ENCODE results near the gene TAS2R5.
"Not testable (repeated sequence)": the region's sequence is repeated elsewhere in the genome, so short reads cannot be mapped to it uniquely, and the experiment has no call there.

Gene TAS2R5

GRCh38 chr7:141763797-141764196 lies 26.2 kb upstream of the TAS2R5 start, which contains the start of gene TAS2R3:
Gene TAS2R3, plus strand, starts transcription at chr7:141764097. Its CDS starts 62 bp downstream, at chr7:141764159.
- DNase-seq (ENCODE audit: low read depth): no peak
- in situ Hi-C loops (cut with HindIII; ENCODE audit: low sequenced_read_pairs): no loop called here
- TF ChIP-seq CTCF (IDR thresholded peaks at IDR 0.05; ENCODE audit: low read depth, low read length, missing control alignments): no peak
- no peak within 1 kb of the TSS for H3K4me3 ChIP-seq (ENCODE audit: low read depth, low read length)

GRCh38 chr7:141770083-141770583 lies 19.9 kb upstream of the TAS2R5 start:
- in situ Hi-C loops (cut with HindIII; ENCODE audit: low sequenced_read_pairs); DNase-seq (ENCODE audit: low read depth); H3K4me3 ChIP-seq (ENCODE audit: low read depth, low read length): not testable (repeated sequence)

GRCh38 chr7:141776374-141776773 lies 13.6 kb upstream of the TAS2R5 start, which contains the start of gene TAS2R4:
Gene TAS2R4, plus strand, starts transcription at chr7:141776674. Its CDS starts 1,815 bp downstream, at chr7:141778489.
- in situ Hi-C loops (cut with HindIII; ENCODE audit: low sequenced_read_pairs): no loop called here
- no peak for DNase-seq (ENCODE audit: low read depth)
- TF ChIP-seq CTCF (IDR thresholded peaks at IDR 0.05; ENCODE audit: low read depth, low read length, missing control alignments): no peak
- no peak within 1 kb of the TSS for H3K4me3 ChIP-seq (ENCODE audit: low read depth, low read length)

GRCh38 chr7:141785706-141786552 lies 4.1 kb upstream of the TAS2R5 start:
- DNase-seq (ENCODE audit: low read depth): peak; percentile 33
- in situ Hi-C loops (cut with HindIII; ENCODE audit: low sequenced_read_pairs): no loop called here
- TF ChIP-seq CTCF (IDR thresholded peaks at IDR 0.05; ENCODE audit: low read depth, low read length, missing control alignments): peak; percentile 84
- no peak overlapping the region for H3K4me3 ChIP-seq (ENCODE audit: low read depth, low read length)

GRCh38 chr7:141788296-141788695 lies 1.7 kb upstream of the TAS2R5 start:
- no peak for DNase-seq (ENCODE audit: low read depth)
- no peak overlapping the region for H3K4me3 ChIP-seq (ENCODE audit: low read depth, low read length)
- in situ Hi-C loops (cut with HindIII; ENCODE audit: low sequenced_read_pairs): no loop called here
- TF ChIP-seq CTCF (IDR thresholded peaks at IDR 0.05; ENCODE audit: low read depth, low read length, missing control alignments): no peak

- no peak for DNase-seq (ENCODE audit: low read depth)
- no peak for TF ChIP-seq CTCF (IDR thresholded peaks at IDR 0.05; ENCODE audit: low read depth, low read length, missing control alignments)
- in situ Hi-C loops (cut with HindIII; ENCODE audit: low sequenced_read_pairs): no loop called here
- no peak overlapping the region for H3K4me3 ChIP-seq (ENCODE audit: low read depth, low read length)
Measured at GRCh38 chr7:141792526-141792925, 2.5 kb downstream of the TAS2R5 start.

GRCh38 chr7:141820067-141820466 lies 30.1 kb downstream of the TAS2R5 start:
- no peak overlapping the region for H3K4me3 ChIP-seq (ENCODE audit: low read depth, low read length)
- in situ Hi-C loops (cut with HindIII; ENCODE audit: low sequenced_read_pairs): no loop called here
- no peak for TF ChIP-seq CTCF (IDR thresholded peaks at IDR 0.05; ENCODE audit: low read depth, low read length, missing control alignments)
- no peak for DNase-seq (ENCODE audit: low read depth)

- in situ Hi-C loops (cut with HindIII; ENCODE audit: low sequenced_read_pairs); DNase-seq (ENCODE audit: low read depth); H3K4me3 ChIP-seq (ENCODE audit: low read depth, low read length): not testable (repeated sequence)
Measured at GRCh38 chr7:141822432-141822831, 32.4 kb downstream of the TAS2R5 start.
